Suprapubic skin (tissue), 4 donors: ENCODE results near the gene TBC1D17.

Experiments used
- CTCF ChIP-seq, 2 donors: fragments of 200-600 bp in 1 of 2; fragments of 450-650 bp in 1 of 2; sonication (generic) in 1 of 2; IDR thresholded peaks; one replicate each; pipeline ENCODE4 v1.5.1; 2016 to 2019; ENCODE audit warnings: antibody characterized with exemption in 2 of 2, mild to moderate bottlenecking in 1 of 2, moderate library complexity in 1 of 2
- POLR2A ChIP-seq, 2 donors: fragments of 450-650 bp; IDR thresholded peaks; one replicate each; pipeline ENCODE4 v1.6.1; 2017; ENCODE audit warnings: antibody characterized with exemption in 2 of 2, mild to moderate bottlenecking in 2 of 2, moderate library complexity in 2 of 2
- POLR2AphosphoS5 ChIP-seq, 3 donors: sonication (generic); formaldehyde crosslinking; IDR thresholded peaks; one replicate each; pipeline ENCODE4 v1.6.1; 2017; ENCODE audit warnings: antibody characterized with exemption in 3 of 3

- TF ChIP-seq CTCF (IDR thresholded peaks at IDR 0.05): no peak
- no peak for TF ChIP-seq POLR2A (IDR thresholded peaks at IDR 0.05)
- no peak for TF ChIP-seq POLR2AphosphoS5 (IDR thresholded peaks at IDR 0.05)
Observed at GRCh38 chr19:49927526-49928264, 50.2 kb downstream of the TBC1D17 start.
